H54 (cell line): ENCODE measurements around the gene PRKCZ.

ENCODE experiments used
- DNase-seq: peaks from one replicate; pipeline ENCODE4 v3.0.0; 2011; ENCODE audit warnings: low spot score, mixed read lengths; ENCODE audit not compliant: insufficient read length
- FAIRE-seq: peaks from 3 replicates; lab custom pipeline; 2011; peaks lifted over from hg19 to GRCh38; lab: Jason Lieb, UNC
- POLR2A ChIP-seq: IDR thresholded peaks from 2 replicates; pipeline ENCODE4 v1.6.1; 2011; ENCODE audit warnings: low read depth, mild to moderate bottlenecking, low read length

Gene PRKCZ

DNA sequence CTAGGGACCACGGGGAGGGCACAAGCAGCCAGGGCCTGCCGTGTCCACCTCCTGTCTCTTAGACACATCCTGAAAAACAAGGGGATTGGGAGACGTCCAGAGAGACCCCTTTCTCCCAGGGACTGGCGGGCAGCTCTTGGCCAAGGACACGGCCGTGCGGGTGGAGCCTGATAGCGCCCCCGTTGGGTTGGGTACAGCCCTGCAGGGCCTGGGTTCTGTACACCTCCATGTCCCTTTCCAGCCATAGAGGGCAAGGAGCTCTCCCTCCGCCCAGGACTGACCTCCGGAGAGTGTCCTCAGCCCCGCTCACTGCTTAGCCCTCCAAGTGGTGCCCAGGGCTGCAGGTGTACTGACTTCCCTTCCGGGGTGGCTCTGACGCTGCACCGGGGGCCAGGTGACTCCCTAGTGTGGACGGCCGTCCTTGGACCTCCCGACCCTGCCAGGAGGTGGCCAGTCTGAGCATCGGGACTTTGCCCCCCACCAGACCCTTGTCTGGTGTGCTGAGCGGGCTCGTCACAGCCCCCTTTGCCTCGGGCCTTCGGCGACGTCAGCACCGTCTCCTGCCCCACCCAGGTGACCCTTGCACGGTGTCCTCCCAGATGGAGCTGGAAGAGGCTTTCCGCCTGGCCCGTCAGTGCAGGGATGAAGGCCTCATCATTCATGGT is 5.8 kb downstream of the PRKCZ start:
- no peak for FAIRE-seq
- TF ChIP-seq POLR2A, result no peak
- no peak for DNase-seq

DNA sequence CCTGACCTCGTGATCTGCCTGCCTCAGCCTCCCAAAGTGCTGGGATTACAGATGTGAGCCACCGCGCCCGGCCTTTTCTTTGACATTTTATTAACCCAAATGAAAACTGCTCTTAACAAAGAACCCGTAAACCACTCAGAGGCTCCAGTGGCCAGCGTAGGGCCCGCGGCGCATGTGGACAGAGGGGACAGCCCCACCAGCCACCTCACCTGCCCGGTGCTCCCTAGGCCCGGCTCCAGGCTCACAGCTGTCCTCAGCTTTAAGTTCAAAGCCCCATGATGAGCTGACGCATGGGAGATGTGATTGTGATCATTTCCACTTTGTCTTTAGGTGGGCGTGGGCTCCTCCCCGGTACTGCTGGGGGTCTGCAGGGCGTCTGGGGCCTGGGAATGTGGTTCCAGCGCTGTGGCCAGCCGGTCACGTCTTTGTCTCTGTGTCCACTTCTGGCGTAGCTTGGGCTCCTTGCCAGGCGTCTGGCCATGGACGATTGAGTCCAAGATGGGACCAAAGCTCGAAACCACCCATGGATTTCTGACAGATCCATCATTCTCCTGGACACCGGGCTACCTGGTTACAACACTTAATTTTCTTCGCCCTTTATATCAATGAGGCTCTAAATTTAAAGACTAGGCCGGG is 6.9 kb downstream of the PRKCZ start:
- FAIRE-seq (no peak), DNase-seq (no peak)
- no peak for TF ChIP-seq POLR2A

DNA sequence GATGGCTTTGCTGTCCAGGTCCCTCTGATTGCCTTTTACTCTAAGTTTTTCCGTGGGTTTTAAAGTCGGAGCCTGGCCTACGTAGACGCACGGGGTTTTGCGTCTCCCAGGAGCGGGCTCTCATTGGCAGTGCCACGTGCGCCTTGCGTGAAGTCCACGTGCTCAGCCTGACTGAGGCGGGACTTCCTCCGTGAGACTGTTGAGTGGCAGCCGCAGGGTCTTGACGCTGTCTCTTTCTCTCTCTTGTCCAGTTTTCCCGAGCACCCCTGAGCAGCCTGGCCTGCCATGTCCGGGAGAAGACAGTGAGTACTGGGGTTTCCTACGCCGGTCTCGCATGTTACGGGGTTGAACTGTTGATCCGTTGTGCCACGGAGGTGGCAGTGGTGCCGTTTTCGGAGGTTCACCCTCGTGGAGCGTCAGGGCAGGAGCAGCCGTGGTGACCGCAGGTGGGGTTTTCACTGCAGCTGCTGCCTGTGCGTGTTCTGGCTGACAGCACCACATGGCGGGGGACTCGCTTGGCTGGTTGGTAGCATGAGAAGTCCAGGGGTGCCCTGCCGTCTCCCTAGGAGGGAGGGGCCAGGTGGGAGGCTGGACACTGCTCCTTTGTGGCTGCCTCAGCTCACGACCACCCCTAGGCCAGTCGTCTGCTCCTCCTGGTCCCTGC is 9.2 kb downstream of the PRKCZ start:
- no peak for DNase-seq
- FAIRE-seq, result no peak
- no peak for TF ChIP-seq POLR2A

DNA sequence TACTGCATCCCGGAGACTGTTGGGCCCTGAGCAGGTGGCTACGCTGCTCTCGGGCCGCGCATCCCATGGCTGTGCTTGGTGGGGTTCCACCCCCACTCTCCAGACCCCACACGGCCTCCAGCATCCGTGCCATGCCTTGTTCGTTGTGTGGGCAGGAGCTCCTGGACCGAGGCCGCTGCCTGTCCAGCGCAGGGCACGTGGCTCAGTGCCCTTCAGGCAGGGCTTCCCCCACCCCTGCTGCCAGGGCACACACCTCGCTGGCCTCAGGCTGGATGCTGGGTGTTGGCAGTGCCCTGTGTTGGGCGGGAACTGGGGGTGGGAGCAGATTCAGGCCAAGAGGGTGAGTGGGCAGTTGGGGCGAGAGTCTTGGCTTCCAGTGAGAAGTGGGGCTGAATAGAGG is 9.9 kb downstream of the PRKCZ start:
- TF ChIP-seq POLR2A, result no peak
- no peak for FAIRE-seq
- no peak for DNase-seq

DNA sequence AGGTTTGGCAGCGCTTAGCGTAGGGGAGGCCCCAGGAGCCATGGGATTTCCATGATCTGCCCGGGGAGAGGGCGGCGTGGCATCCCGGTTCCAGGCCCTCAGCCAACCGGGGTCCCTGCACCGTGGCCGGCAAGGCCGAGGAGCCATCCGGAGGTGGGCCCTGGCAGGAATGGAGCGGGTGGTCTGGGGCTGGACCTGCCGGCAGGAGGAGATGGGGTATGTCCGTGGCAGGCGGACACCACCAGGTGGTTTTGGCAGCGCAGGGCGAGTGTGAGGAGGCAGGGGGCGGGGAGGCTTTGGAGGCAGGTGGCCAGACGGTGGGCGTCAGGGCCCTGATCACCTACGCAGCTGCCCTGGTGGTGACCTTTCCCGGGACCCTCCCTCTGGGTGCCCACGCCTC is 10.3 kb downstream of the PRKCZ start:
- TF ChIP-seq POLR2A, result no peak
- no peak for FAIRE-seq
- no peak for DNase-seq

DNA sequence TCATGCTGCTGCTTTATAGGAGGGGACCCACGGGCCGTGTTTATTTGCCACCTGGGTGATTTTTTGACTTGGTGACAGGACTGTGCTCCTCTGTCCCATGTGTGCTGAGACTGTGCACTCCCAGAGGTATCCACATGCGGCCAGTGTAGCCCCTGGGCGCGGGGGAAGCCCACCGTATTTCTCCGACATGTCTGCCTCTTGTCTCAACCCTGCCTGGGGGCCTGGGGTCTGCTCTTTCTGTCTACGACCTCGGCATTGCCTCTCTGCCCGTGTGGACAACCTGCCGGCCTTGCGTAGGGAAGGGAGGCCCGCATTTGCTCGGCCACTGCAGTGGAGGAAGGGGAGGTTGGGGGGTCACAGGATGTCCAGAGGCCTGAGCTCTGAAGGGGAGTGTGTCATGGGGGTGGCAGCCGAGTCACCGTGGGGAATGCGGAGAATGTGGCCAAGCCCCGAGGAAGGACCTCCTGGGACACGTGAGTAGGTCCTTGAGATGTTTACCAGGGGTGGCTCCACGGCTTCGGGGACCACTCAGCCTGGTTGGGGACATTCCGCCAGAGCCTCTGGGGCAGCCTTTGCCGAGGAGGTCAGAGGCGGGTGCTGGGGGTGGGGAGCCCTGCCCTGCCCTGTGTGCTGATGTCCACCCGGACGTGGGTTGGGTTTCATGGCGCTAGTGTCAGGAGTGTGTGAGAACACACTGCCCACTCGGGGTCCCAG is 11.0 kb downstream of the PRKCZ start:
- TF ChIP-seq POLR2A, result no peak
- no peak for DNase-seq
- no peak for FAIRE-seq

DNA sequence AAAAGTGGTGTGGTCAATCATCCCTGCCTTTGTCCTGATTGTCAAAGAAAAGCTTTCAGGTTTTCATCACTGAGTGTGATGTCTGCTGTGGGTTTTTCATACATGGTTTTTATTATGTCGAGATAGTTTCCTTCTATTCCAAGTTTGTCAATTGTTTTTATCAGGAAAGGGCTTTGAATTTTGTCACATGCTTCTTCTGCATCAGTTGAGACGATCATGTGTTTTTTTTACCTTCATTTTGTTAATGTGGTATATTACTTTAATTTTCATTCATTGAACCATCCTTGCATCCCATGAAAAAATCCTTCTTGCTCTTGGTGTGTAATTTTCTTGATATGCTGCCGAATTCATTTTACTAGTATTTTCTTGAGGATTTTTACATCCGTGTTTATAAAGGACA is 15.5 kb downstream of the PRKCZ start:
- no peak for FAIRE-seq
- DNase-seq, result no peak
- TF ChIP-seq POLR2A, result no peak

DNA sequence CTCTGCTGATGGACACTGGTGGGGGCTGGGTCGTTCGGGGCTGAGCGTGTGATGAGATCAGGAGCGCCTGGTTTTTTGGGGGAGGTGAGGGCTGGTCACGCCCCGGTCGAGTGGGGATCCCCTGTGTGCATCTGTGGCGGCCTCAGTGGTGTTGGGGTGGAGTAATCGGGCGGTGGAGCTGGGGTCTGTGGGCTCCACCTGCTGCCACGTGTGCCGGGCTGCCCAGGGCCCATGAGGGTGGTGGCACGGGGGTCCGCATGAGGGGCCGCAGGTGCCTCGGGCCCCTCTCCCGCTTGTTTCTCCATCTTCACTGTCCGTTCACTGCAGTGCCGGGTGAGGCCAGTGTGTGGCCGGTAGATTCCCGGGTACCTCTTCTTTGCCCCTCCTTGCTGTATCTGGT is 17.2 kb downstream of the PRKCZ start:
- no peak for TF ChIP-seq POLR2A
- DNase-seq (no peak), FAIRE-seq (no peak)

DNA sequence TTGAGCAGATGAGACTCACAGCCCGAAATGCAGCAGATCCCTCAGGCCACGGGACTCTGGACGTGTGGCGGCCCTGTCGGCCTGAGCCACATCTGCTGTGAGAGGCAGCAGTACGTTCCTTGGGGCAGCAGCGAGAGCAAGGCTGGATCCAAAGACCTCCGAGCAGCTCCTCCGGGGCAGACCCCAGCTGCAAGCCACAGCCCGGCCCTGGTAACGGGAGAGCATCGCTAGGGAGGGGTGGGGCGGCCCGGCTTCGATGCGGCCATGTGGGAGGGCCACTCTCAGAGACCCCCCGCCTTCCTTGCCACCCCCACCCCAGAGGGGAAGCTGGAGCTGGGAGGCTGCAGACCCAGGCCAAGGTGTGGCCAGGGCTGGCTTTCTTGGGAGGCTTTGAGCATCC is 17.8 kb downstream of the PRKCZ start:
- FAIRE-seq, result no peak

DNA sequence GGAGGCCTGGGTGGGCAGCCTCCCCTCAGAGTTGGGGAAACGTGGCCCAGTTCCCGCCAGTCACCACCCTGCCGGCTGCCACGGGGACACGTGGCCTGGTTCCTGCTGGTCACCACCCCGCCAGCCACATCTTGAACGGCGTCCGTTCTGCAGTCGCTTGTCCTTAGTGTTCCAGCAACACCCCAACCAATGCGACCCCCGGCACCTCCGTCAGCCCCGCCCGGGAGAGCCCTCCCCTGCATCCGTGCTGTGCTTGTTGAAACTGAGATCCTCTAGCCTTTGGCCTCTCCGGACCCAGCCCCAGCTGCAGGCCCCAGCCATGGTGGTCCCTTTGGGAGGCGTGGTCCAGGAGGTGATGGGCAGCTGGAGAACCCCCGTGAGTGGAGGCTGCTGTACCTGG is 18.7 kb downstream of the PRKCZ start:
- no peak for TF ChIP-seq POLR2A
- DNase-seq (no peak), FAIRE-seq (no peak)

More for the DNA sequence above, 17.8 kb downstream of the PRKCZ start:
- TF ChIP-seq POLR2A, result no peak
- no peak for DNase-seq

DNA sequence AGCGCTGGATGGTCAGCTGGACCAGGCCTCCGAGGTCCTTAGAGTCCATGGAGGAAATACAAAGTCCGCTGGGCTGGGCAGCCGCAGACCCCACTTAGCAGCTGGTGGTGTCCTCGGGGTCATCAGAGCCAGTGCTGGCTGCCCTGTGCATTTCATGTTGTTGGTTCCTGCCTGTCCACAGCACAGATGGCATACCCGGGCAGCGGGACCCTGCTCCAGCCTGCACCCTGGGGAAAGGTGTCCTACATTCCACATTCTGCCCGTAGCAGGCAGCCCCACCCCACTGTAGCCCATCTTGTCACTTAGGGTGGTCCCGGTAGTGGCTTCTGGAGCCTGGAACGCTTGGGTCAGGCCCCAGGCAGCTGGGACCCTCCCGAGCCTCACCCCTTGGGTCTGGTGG is 19.8 kb downstream of the PRKCZ start:
- no peak for DNase-seq
- FAIRE-seq, result no peak
- no peak for TF ChIP-seq POLR2A

DNA sequence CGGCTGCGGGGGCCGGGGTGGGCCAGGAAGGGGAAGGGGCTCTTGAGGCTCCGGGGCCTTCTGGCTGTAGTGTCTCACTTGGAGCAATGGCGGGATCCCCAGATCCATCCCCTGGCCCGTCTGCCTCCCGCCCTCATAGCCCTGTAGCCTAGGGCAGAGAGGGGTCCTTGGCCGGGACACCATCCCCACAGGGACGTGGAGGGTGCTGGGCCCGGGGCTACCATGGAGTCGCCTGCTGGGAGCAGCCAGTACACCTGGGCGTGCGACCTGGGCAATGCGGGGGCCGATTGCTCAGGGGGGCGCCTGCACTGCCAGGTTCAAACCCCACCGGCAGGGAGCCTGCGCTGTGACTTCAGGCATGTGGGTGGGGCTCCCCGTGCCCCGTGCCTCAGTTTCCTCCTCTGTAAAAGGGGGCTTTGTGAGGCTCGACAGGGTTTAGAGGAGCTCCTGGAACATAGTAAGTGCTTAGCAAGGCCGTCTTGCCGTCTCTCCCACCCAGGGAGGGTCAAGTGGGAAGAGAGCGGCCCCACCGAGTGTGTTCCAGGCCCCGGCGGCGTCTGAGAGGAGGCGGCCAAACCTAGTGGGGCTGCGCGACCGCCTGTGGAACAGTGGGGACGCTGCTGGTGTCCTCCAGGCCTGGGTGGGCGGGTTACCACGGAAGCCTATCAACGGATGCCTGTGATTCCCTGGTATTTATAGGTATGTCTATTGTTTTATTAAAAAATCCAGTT is 20.8 kb downstream of the PRKCZ start:
- DNase-seq (no peak), FAIRE-seq (no peak)
- no peak for TF ChIP-seq POLR2A

DNA sequence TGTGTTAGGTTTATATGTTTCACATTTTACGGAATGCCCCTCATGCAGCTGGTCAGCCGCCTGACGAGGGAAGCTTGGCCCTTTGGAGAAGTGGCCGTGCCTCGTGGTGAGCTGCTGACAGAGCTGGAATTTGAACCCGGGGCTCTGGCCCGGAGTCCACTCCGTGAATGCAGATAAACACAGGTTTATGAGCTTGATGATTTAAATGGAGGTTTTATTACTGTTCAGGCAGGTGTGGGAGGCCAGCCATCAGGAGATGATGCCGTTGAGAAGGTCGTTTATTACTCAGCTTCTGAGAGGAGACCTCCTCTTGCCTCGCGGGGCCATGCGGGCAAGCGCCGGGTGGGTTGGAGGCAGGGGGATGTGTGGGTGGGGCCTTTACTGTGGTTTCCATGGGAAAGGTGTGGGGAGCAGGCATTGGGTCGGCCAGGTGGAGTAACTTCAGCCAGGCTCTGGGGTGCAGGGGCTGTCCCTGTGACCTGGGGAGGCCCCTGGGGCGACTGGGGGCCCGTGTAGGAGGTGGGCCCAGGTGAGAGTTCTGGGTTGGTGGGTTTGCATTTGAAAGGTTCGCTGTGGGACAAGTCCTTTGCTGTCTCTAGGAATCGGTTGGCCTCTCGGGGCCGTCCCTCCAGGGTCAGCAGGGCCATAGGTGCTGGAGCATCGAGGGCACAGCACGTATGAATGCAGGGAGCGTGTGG is 22.0 kb downstream of the PRKCZ start:
- TF ChIP-seq POLR2A, result no peak
- FAIRE-seq, result no peak
- DNase-seq, result no peak
